Esophagus muscularis mucosa (tissue), 4 donors: Measurements from ENCODE around the gene CHKA.

Experiments used
- CTCF ChIP-seq, 3 experiments: fragments of 200-600 bp in 2 of 3; fragments of 450-650 bp in 1 of 3; sonication (generic) in 2 of 3; IDR thresholded peaks; one replicate each; pipeline ENCODE4 v1.5.1; 2017 to 2019; ENCODE audit warnings: antibody characterized with exemption in 3 of 3, mild to moderate bottlenecking in 2 of 3, moderate library complexity in 1 of 3
- EP300 ChIP-seq: sonication (generic); formaldehyde crosslinking; IDR thresholded peaks from one replicate; pipeline ENCODE4 v1.6.1; 2017; ENCODE audit warnings: antibody characterized with exemption
- POLR2AphosphoS5 ChIP-seq, 2 donors: sonication (generic); formaldehyde crosslinking; IDR thresholded peaks; one replicate each; pipeline ENCODE4 v1.6.1; 2017; ENCODE audit warnings: antibody characterized with exemption in 2 of 2

GRCh38 chr11:68043349-68044144, 77.6 kb downstream of the CHKA start:
- TF ChIP-seq POLR2AphosphoS5 (IDR thresholded peaks at IDR 0.05) (peak in 1 of 2 donors; percentile 8), CTCF (IDR thresholded peaks at IDR 0.05) (no peak), EP300 (no peak)
